NT2/D1 (cell line): ENCODE data around the gene PRKG1.

Source experiments
- SUZ12 ChIP-seq: IDR thresholded peaks from 2 replicates; pipeline ENCODE4 v1.6.1; 2011; ENCODE audit not compliant: insufficient read length, insufficient read depth; ENCODE audit errors: extremely low read depth
- YY1 ChIP-seq: IDR thresholded peaks from 2 replicates; pipeline ENCODE4 v1.6.1; 2011; ENCODE audit not compliant: insufficient read length, insufficient read depth
- ZNF274 ChIP-seq: IDR thresholded peaks from 2 replicates; pipeline ENCODE4 v1.6.1; 2011; ENCODE audit warnings: mild to moderate bottlenecking, low read depth, low read length

DNA sequence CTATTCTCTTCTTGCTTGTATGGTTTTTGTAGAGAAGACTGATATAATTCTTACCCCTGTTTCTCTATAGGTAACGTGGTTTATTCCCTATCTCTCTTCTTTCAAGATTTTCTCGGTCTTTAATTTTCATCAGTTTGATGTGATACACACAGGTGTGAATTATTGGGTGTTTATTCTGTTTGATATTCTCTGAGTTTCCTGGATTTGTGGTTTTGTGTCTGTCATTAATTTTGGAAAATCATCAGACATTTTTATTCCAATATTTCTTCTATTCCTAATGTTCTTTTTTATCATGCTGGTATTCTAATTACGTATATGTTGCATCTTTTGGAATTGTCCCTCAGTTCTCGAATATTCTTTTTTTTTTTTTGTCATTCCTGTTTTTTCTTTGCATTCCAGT lies 850.1 kb downstream of the PRKG1 start:
- TF ChIP-seq YY1 (no peak), ZNF274 (no peak), SUZ12 (no peak)
